A673 (cell line): ENCODE measurements around the gene OR52K1.

Experiments used
- CTCF ChIP-seq: fragments of 300-800, 200-600 bp; sonication (generic); conservative IDR thresholded peaks from 2 replicates; pipeline ENCODE4 v1.5.1; 2017; ENCODE audit warnings: low read depth, mild to moderate bottlenecking, antibody characterized with exemption, low read length, moderate library complexity, mixed read lengths
- EZH2 ChIP-seq: fragments of 200-600 bp; sonication (generic); IDR thresholded peaks from 2 replicates; pipeline ENCODE4 v1.6.1; 2017; ENCODE audit warnings: borderline replicate concordance, low read depth, mild to moderate bottlenecking, mixed read lengths, antibody characterized with exemption, low read length; ENCODE audit not compliant: poor library complexity, severe bottlenecking

GRCh38 chr11:4495986-4496385 lies 13.5 kb downstream of the OR52K1 start:
- TF ChIP-seq CTCF (no peak), EZH2 (no peak)
